Inflammatory macrophage treated with lipopolysaccharide for 4 hours (primary cell): ENCODE data around the gene LIPC.

Experiments
- DNase-seq: peaks from one replicate; pipeline ENCODE4 v3.0.0-alpha.2; 2020

LIPC gene

GRCh38 chr15:58501006-58501405 lies 69.2 kb downstream of the LIPC start:
- no peak for DNase-seq

- no peak for DNase-seq
Measured at GRCh38 chr15:58501636-58502188, 69.9 kb downstream of the LIPC start.

GRCh38 chr15:58503139-58504027 lies 71.6 kb downstream of the LIPC start:
- DNase-seq = no peak

- no peak for DNase-seq
Measured at GRCh38 chr15:58504674-58505234, 73.0 kb downstream of the LIPC start.

GRCh38 chr15:58505581-58505980 lies 73.8 kb downstream of the LIPC start:
- DNase-seq = no peak

- no peak for DNase-seq
Measured at GRCh38 chr15:58506064-58506490, 74.3 kb downstream of the LIPC start.

- peak; percentile 63 for DNase-seq
Measured at GRCh38 chr15:58506783-58507668, 75.2 kb downstream of the LIPC start.

GRCh38 chr15:58509556-58509955 lies 77.8 kb downstream of the LIPC start:
- no peak for DNase-seq

- DNase-seq = no peak
Measured at GRCh38 chr15:58510715-58511598, 79.2 kb downstream of the LIPC start.

- no peak for DNase-seq
Measured at GRCh38 chr15:58511599-58511987, 79.8 kb downstream of the LIPC start.

- no peak for DNase-seq
Measured at GRCh38 chr15:58512522-58512921, 80.7 kb downstream of the LIPC start.

- DNase-seq = no peak
Measured at GRCh38 chr15:58513008-58513407, 81.2 kb downstream of the LIPC start.

- no peak for DNase-seq
Measured at GRCh38 chr15:58513726-58514336, 82.0 kb downstream of the LIPC start.

GRCh38 chr15:58515807-58516206 lies 84.0 kb downstream of the LIPC start:
- DNase-seq = peak; percentile 90

- peak; percentile 47 for DNase-seq
Measured at GRCh38 chr15:58517252-58517681, 85.5 kb downstream of the LIPC start.

- DNase-seq = peak; percentile 91
Measured at GRCh38 chr15:58517682-58518525, 86.1 kb downstream of the LIPC start.

GRCh38 chr15:58518626-58519025 lies 86.8 kb downstream of the LIPC start:
- no peak for DNase-seq

GRCh38 chr15:58519516-58519915 lies 87.7 kb downstream of the LIPC start:
- DNase-seq = no peak

GRCh38 chr15:58520464-58520863 lies 88.7 kb downstream of the LIPC start:
- DNase-seq = peak; percentile 53

GRCh38 chr15:58520936-58521292 lies 89.1 kb downstream of the LIPC start:
- DNase-seq = no peak
